Upper lobe of left lung (tissue), 4 donors: ENCODE data around the gene SETD9.

ENCODE experiments used
- CTCF ChIP-seq, 6 experiments: fragments of 450-650 bp in 4 of 6; fragments of 200-600 bp in 2 of 6; sonication (generic) in 2 of 6; IDR thresholded peaks; one replicate each; pipeline ENCODE4 v1.5.1; 2016 to 2019; ENCODE audit warnings: antibody characterized with exemption in 6 of 6
- POLR2A ChIP-seq, 4 donors: fragments of 450-650 bp; IDR thresholded peaks; one replicate each; pipeline ENCODE4 v1.5.1; 2016 to 2017; ENCODE audit warnings: antibody characterized with exemption in 4 of 4, mild to moderate bottlenecking in 2 of 4
- POLR2AphosphoS5 ChIP-seq, 2 donors: sonication (generic); formaldehyde crosslinking; IDR thresholded peaks; one replicate each; pipeline ENCODE4 v1.5.1; 2017; ENCODE audit warnings: antibody characterized with exemption in 2 of 2

GRCh38 chr5:56951126-56951945 lies 41.9 kb downstream of the SETD9 start:
- TF ChIP-seq CTCF (IDR thresholded peaks at IDR 0.05) (no peak), POLR2A (IDR thresholded peaks at IDR 0.05) (no peak), POLR2AphosphoS5 (IDR thresholded peaks at IDR 0.05) (no peak)
